H1 (cell line): ENCODE measurements around the gene SFXN2.

Experiments used
- BRCA1 ChIP-seq: IDR thresholded peaks from 2 replicates; pipeline ENCODE4 v1.6.1; 2012; ENCODE audit warnings: low read depth, low read length, improper control_type of control experiment
- CHD7 ChIP-seq: fragments of 300-600 bp; sonication (generic); IDR thresholded peaks from 2 replicates; pipeline ENCODE4 v1.7.1; 2012; ENCODE audit warnings: low read length, moderate library complexity, mild to moderate bottlenecking, inconsistent platforms; ENCODE audit not compliant: insufficient replicate concordance
- CTCF ChIP-seq, 3 experiments: IDR thresholded peaks; 1 replicate in 2 of 3; 2 replicates in 1 of 3; pipeline versions ENCODE4 v1.5.1 to v1.6.1; 2011; ENCODE audit warnings: low read length in 3 of 3, mild to moderate bottlenecking in 3 of 3, inconsistent platforms in 2 of 3, low read depth in 1 of 3, moderate library complexity in 1 of 3; ENCODE audit not compliant: insufficient read depth in 1 of 3; ENCODE audit errors: control extremely low read depth in 1 of 3
- HDAC6 ChIP-seq: IDR thresholded peaks from one replicate; pipeline ENCODE4 v1.7.1; 2012; ENCODE audit warnings: low read depth, mild to moderate bottlenecking, inconsistent platforms, low read length, moderate library complexity
- POLR2A ChIP-seq, 2 experiments: IDR thresholded peaks; 1 replicate in 1 of 2; 2 replicates in 1 of 2; pipeline ENCODE4 v1.6.1; 2011; ENCODE audit warnings: low read depth in 2 of 2, low read length in 2 of 2, mild to moderate bottlenecking in 2 of 2; ENCODE audit errors: control extremely low read depth in 1 of 2

GRCh38 chr10:102743588-102744373 lies 29.3 kb downstream of the SFXN2 start, which contains the start of gene WBP1L:
- peak; percentile 40 to 50; a peak in 2 of 3 replicates for TF ChIP-seq POLR2A (IDR thresholded peaks at IDR 0.05; ENCODE audit: control extremely low read depth in 1 of 2, low read depth in 2 of 2, low read length in 2 of 2)
- no peak for TF ChIP-seq HDAC6
- TF ChIP-seq CHD7 = no peak
- TF ChIP-seq CTCF (IDR thresholded peaks at IDR 0.05; ENCODE audit: control extremely low read depth in 1 of 3, insufficient read depth in 1 of 3, low read depth in 1 of 3, low read length in 3 of 3) = no peak
- no peak; the same call in 1 of the 2 replicates for TF ChIP-seq BRCA1
